Right atrium auricular region (tissue), 2 donors: ENCODE measurements around the gene HMGXB4. TPM values are rescaled to one million over a fixed set of nuclear protein-coding genes. Genes with fewer than 3 reads are reported as not detected.

Source experiments
- DNase-seq: peaks from one replicate; pipeline ENCODE4 v3.0.0-alpha.2; 2019; ENCODE audit warnings: low spot score
- H3K27ac ChIP-seq, 2 donors: fragments of 200-600 bp; sonication (generic); 1 replicate in 1 of 2; 2 replicates in 1 of 2; pipeline ENCODE4 v1.5.1; 2016 to 2019
- H3K27me3 ChIP-seq, 2 donors: fragments of 200-600 bp; sonication (generic); one replicate each; pipeline versions ENCODE4 v1.5.1 to v1.6.0; 2017 to 2019
- H3K36me3 ChIP-seq: fragments of 200-600 bp; sonication (generic); one replicate; pipeline ENCODE4 v1.5.1; 2016
- H3K4me1 ChIP-seq, 2 donors: fragments of 200-600 bp; sonication (generic); one replicate each; pipeline versions ENCODE4 v1.5.1 to v1.6.0; 2017 to 2019
- H3K4me3 ChIP-seq, 2 donors: fragments of 200-600 bp; sonication (generic); 1 replicate in 1 of 2; 2 replicates in 1 of 2; pipeline ENCODE4 v1.5.1; 2017 to 2019; ENCODE audit warnings: mild to moderate bottlenecking in 1 of 2, moderate library complexity in 1 of 2
- H3K9me3 ChIP-seq, 2 donors: fragments of 200-600 bp; sonication (generic); one replicate each; pipeline ENCODE4 v1.5.1; 2019
- CTCF ChIP-seq, 2 donors: fragments of 200-600 bp; sonication (generic); IDR thresholded peaks; one replicate each; pipeline ENCODE4 v1.5.1; 2019; ENCODE audit warnings: antibody characterized with exemption in 2 of 2
- total RNA-seq, 2 donors: library from RNA; depleted of rRNA; stranded (reverse); fragments of >200 nt; gene quantifications; one replicate each; pipeline ENCODE4 v1.1.0, GENCODE V29; 2016

Gene HMGXB4
- total RNA-seq, 2 donors from 2014 or later, result 9.6 to 9.8 TPM

DNA sequence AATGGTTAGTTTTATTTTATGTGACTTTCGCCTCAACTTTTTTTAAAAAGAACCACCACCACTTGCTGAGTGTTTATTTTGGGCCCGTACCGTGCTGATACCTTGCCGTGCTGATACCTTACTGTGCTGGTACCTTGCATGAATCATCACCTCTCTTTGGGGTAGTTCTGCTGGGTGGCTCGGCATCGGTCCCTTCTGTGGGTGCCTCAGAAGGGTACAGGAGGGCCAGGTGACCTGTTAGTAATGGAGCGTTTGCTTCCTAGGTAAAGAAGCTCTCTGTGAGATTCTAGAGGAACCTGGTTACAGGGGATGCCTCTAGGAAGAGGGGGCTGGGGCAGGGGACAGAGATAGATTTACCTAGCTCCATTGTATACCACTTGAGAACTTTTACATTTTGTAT, 59.5 kb downstream of the HMGXB4 start:
- no peak for DNase-seq
- Histone ChIP-seq H3K27ac (peak overlapping the region; percentile 89 to 95), H3K9me3 (no peaks in the 10 kb centered on the region), H3K36me3 (peaks cover 36% of the 10 kb centered on the region), H3K4me3 (no peak overlapping the region), H3K4me1 (peaks cover 0 to 52% of the 10 kb centered on the region in 2 donors), H3K27me3 (no peaks in the 10 kb centered on the region)
- no peak for TF ChIP-seq CTCF (IDR thresholded peaks at IDR 0.05)

DNA sequence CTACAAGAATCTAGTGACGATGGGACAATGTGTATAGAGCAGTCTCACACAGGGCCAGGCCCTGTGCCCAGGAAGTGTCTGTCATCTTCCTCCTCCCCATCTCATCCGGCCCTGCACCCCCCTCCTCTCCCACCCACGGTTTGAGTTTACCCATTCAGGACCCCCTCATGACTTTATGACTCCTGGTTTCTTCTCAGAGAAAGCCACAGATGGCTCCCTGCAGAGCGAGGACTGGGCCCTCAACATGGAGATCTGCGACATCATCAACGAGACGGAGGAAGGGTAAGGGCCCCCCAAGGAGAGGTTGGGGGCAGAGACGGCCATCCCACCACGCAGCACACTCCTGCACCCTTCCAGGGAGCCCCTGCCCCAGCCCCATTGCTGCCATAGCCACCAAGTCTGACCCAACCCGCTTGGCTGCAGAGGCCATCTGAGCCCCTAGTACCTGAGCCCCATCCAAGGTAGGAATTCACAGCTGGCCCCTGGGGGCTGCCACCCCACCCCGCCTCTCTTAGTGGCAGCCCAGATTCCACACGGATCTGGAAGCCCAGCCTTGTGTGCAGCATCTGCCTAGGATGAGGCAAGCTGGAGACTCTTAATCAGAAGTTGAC, 60.5 kb downstream of the HMGXB4 start:
- no peak for DNase-seq
- Histone ChIP-seq H3K36me3 (peaks cover 47% of the 10 kb centered on the region), H3K27me3 (no peaks in the 10 kb centered on the region), H3K4me3 (no peak overlapping the region), H3K27ac (peak overlapping the region; percentile 89 to 95), H3K9me3 (no peaks in the 10 kb centered on the region), H3K4me1 (peaks cover 0 to 42% of the 10 kb centered on the region in 2 donors)
- no peak for TF ChIP-seq CTCF (IDR thresholded peaks at IDR 0.05)

DNA sequence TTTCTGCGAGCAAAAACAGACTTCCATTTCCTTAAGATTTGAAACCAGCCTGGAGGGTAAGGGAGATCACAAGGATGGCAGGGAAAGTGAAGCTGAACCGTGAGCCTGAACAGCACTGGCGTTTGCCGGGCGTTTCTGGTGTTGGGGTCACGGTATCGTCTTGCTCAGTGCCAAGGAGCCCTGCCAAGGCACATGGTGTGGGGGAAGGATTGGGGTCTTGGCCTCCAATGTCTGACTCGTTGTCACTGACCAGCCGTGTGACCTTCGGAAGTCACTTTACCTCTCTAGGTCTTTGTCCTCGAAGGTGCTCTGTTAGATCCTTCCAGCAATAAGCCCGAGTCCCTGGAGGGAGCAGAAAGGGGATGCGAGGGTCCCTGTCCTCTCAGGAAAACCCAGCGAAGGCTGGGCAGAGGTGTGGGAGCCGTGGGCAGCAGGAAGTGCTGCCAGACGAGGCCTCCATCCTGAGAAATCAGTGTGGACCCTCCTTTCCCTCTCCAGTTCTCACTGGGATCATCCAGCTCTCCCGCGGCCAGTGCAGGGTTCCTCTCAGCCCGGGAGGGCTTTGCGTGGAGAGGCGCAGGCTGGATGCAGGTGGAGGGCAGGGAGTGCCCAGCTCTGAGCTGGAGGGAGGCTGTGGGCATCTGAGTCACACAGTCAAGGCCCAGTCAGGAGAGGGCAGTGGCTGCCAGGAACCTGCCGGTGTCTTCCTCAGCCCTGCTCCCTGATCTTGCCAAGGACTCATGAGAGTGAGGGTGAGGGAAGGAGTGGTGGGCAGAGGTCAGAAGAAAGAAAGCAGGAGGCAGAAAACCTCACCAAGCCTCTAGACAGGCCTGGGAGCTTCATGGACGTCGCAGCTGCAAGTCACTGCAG, 61.3 kb downstream of the HMGXB4 start:
- H3K4me1 ChIP-seq, result peaks cover 0 to 34% of the 10 kb centered on the region in 2 donors
- DNase-seq, result no peak
- H3K27ac ChIP-seq, result peak overlapping the region in 1 of 2 donors; percentile 95

DNA sequence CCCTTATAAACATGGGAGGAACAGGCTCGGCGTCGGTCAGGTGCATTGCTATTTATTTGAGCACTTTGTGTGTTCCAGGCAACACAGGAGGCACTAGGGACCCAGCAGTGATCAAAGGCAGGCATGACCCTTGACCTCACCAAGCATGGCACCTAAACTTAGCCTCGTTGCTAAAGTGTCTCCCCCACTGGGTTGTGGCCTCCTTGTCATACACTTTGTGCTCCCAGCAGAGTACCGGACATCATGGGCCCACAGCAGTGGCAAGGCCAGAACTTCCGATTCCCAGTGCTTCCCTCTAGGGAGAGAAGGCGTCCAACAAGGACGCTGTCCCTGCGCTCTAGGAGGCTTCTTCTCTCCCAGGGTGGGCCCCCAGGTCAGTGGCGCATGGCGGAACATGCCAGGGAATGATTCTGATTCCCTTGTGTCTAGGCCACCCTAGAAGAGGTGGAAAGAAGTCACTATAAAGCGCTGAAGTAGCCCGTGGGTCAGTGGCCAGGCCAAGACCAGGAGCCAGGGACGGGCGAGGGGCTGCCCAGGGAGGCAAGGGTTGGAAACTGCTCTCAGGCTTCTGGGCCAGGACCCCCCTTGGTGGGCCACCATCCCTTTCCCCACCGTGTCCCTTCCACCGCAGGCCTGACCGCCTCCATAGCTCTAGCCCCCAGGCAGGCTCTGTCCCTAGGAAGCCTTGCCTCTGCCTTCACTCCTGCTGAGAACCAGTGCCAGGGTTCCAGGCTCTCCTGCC, 62.1 kb downstream of the HMGXB4 start:
- Histone ChIP-seq H3K36me3 (peaks cover 63% of the 10 kb centered on the region), H3K9me3 (no peaks in the 10 kb centered on the region), H3K27me3 (no peaks in the 10 kb centered on the region), H3K4me3 (no peak overlapping the region), H3K27ac (peak overlapping the region in 1 of 2 donors; percentile 48), H3K4me1 (peaks cover 0 to 25% of the 10 kb centered on the region in 2 donors)
- TF ChIP-seq CTCF (IDR thresholded peaks at IDR 0.05), result no peak
- DNase-seq, result no peak

More for the DNA sequence above, 61.3 kb downstream of the HMGXB4 start:
- Histone ChIP-seq H3K36me3 (peaks cover 55% of the 10 kb centered on the region), H3K27me3 (no peaks in the 10 kb centered on the region), H3K9me3 (no peaks in the 10 kb centered on the region), H3K4me3 (no peak overlapping the region)
- TF ChIP-seq CTCF (IDR thresholded peaks at IDR 0.05), result no peak

GRCh38 chr22:35322126-35322525, 64.8 kb downstream of the HMGXB4 start:
- Histone ChIP-seq H3K4me1 (peaks cover 0 to under 1% of the 10 kb centered on the region in 2 donors), H3K36me3 (peaks cover 90% of the 10 kb centered on the region), H3K9me3 (no peaks in the 10 kb centered on the region), H3K27ac (peak overlapping the region; percentile 10 to 52), H3K27me3 (no peaks in the 10 kb centered on the region), H3K4me3 (no peak overlapping the region)
- no peak for DNase-seq
- no peak for TF ChIP-seq CTCF (IDR thresholded peaks at IDR 0.05)
